ENCODE data around the gene RCVRN. TPM values are rescaled to one million over a fixed set of nuclear protein-coding genes. Genes with fewer than 3 reads are reported as not detected.

Gene RCVRN
- polyA plus RNA-seq, 1 of the 3 experiments (the other 2 are of a cell fraction) = not detected

- Histone ChIP-seq H3K79me2 (ENCODE audit: insufficient read depth) (no peaks in the 10 kb centered on the region), H3K4me3 (ENCODE audit: low read depth in 2 of 2, low read length in 1 of 2) (no peak overlapping the region), H3F3A (replicated peaks; ENCODE audit: insufficient read depth) (no peaks in the 10 kb centered on the region), H3K4me2 (no peak overlapping the region), H3K36me3 (replicated peaks in 1 of 2; ENCODE audit: control insufficient read depth in 1 of 2, insufficient read depth in 2 of 2, low read length in 1 of 2) (no peaks in the 10 kb centered on the region), H4K20me1 (ENCODE audit: insufficient read depth) (no peaks in the 10 kb centered on the region), H3K9me3 (no peaks in the 10 kb centered on the region), H3K27ac (ENCODE audit: low read depth in 2 of 2, low read length in 1 of 2) (no peak overlapping the region), H3K27me3 (ENCODE audit: insufficient read depth) (no peaks in the 10 kb centered on the region), H3K4me1 (ENCODE audit: control insufficient read depth in 1 of 2, insufficient read depth in 2 of 2, low read depth in 1 of 2, low read length in 1 of 2) (no peaks in the 10 kb centered on the region), H3K9me2 (no peaks in the 10 kb centered on the region), H2AFZ (ENCODE audit: low read depth) (no peak overlapping the region), H3K9ac (no peak overlapping the region)
- WGBS (ENCODE audit: low lambda C conversion rate) = 4% methylated on average over 1 of the region's 1 CpG
- CTCF ChIA-PET = interaction anchor here (0.7 to 1.1 kb wide), 2 partner anchors 10 to 17 kb away, joined by 3 to 5 read pairs; no protein-coding TSS in a partner anchor
- no peak for DNase-seq
- TF ChIP-seq RAD21 (IDR thresholded peaks at IDR 0.05; ENCODE audit: low read length) (no peak), FOXM1 (IDR thresholded peaks at IDR 0.05; ENCODE audit: low read depth) (no peak)
- POLR2A ChIA-PET = no interaction called here
These were observed 33.7 kb upstream of the RCVRN start for GRCh38 chr17:9938764-9939163.

- Histone ChIP-seq H3K9me3 (no peaks in the 10 kb centered on the region), H3K4me3 (ENCODE audit: low read depth in 2 of 2, low read length in 1 of 2) (no peak overlapping the region), H3K4me2 (no peak overlapping the region), H3K9ac (no peak overlapping the region), H3K27me3 (ENCODE audit: insufficient read depth) (no peaks in the 10 kb centered on the region), H3K27ac (ENCODE audit: low read depth in 2 of 2, low read length in 1 of 2) (no peak overlapping the region), H4K20me1 (ENCODE audit: insufficient read depth) (no peaks in the 10 kb centered on the region), H3K9me2 (no peaks in the 10 kb centered on the region), H2AFZ (ENCODE audit: low read depth) (no peak overlapping the region), H3K36me3 (replicated peaks in 1 of 2; ENCODE audit: control insufficient read depth in 1 of 2, insufficient read depth in 2 of 2, low read length in 1 of 2) (no peaks in the 10 kb centered on the region), H3K4me1 (ENCODE audit: control insufficient read depth in 1 of 2, insufficient read depth in 2 of 2, low read depth in 1 of 2, low read length in 1 of 2) (no peaks in the 10 kb centered on the region), H3F3A (replicated peaks; ENCODE audit: insufficient read depth) (no peaks in the 10 kb centered on the region), H3K79me2 (ENCODE audit: insufficient read depth) (no peaks in the 10 kb centered on the region)
- 42% methylated on average over 9 of the region's 9 CpGs for WGBS (ENCODE audit: low lambda C conversion rate)
- DNase-seq = no peak
- TF ChIP-seq GABPA (IDR thresholded peaks at IDR 0.05; ENCODE audit: low read depth) (no peak), TEAD4 (IDR thresholded peaks at IDR 0.05; ENCODE audit: borderline replicate concordance, insufficient read depth) (no peak), REST (IDR thresholded peaks at IDR 0.05; ENCODE audit: low read depth, low read length) (no peak), RAD21 (IDR thresholded peaks at IDR 0.05; ENCODE audit: low read length) (no peak), JUND (IDR thresholded peaks at IDR 0.05) (no peak), CTCF (IDR thresholded peaks at IDR 0.05) (no peak), NRF1 (IDR thresholded peaks at IDR 0.05; ENCODE audit: low read depth, low read length) (no peak), TCF12 (IDR thresholded peaks at IDR 0.05) (no peak), YY1 (IDR thresholded peaks at IDR 0.05; ENCODE audit: low read depth) (no peak), EP300 (IDR thresholded peaks at IDR 0.05; ENCODE audit: borderline replicate concordance in 1 of 2, low read depth in 1 of 2, low read length in 1 of 2) (no peak), USF2 (IDR thresholded peaks at IDR 0.05; ENCODE audit: borderline replicate concordance, low read depth, low read length) (no peak)
- POLR2A ChIA-PET = no interaction called here
- CTCF ChIA-PET = interaction anchor here (5.3 kb wide), 1 partner anchor 13 kb away, joined by 34 read pairs; no protein-coding TSS in a partner anchor
These were observed 32.8 kb upstream of the RCVRN start for GRCh38 chr17:9937901-9938300.
